ENCODE results near the gene SLC9A4. TPM values are rescaled to one million over a fixed set of nuclear protein-coding genes. Genes with fewer than 3 reads are reported as not detected.
A peak's percentile ranks its signal among the peaks of the same experiment; 100 is the strongest.

Gene SLC9A4
- total and polyA plus RNA-seq, 9 of the 15 experiments (the other 6 are each of a cell fraction or from before 2014, with no cell fraction given), result 0.04 to 0.15 (median 0.04) TPM; not detected in 5

GRCh38 chr2:102505290-102505689 lies 32.3 kb downstream of the SLC9A4 start:
- no peak overlapping the region for H3K9ac ChIP-seq (ENCODE audit: insufficient read depth in 1 of 2, low read depth in 2 of 2, low read length in 2 of 2)
- no peak overlapping the region for H3K4me3 ChIP-seq
- peaks cover 0 to 3% of the 10 kb centered on the region in 2 experiments; a peak in 1 of 5 replicates for H3K4me1 ChIP-seq (replicated peaks in 1 of 2; ENCODE audit: control insufficient read depth in 2 of 2, insufficient read depth in 2 of 2, low read length in 2 of 2)
- no peaks in the 10 kb centered on the region for H3K79me2 ChIP-seq (ENCODE audit: control insufficient read depth, insufficient read depth, low read length)
- no peak overlapping the region for H3K4me2 ChIP-seq (ENCODE audit: insufficient read depth, low read length)
- ATAC-seq, result no peak
- no peaks in the 10 kb centered on the region for H3K9me1 ChIP-seq (ENCODE audit: control insufficient read depth, insufficient read depth, low read length)
- H4K20me1 ChIP-seq (replicated peaks; ENCODE audit: control insufficient read depth, insufficient read depth, low read length), result no peaks in the 10 kb centered on the region
- TF ChIP-seq NEUROD1 (IDR thresholded peaks at IDR 0.05; ENCODE audit: borderline replicate concordance, low read depth, low read length, partially characterized antibody) (no peak), NFIC (IDR thresholded peaks at IDR 0.05) (peak; percentile 60; the same call in 1 of the 2 replicates)
- no peak for FAIRE-seq
- ChIA-PET POLR2A (no interaction called here), CTCF (ENCODE audit: low intra/inter-chr PET ratio) (no interaction called here)
- BruUV-seq (replicated peaks), result no TSS peak
- in situ Hi-C loops (cut with MboI) (no loop called here), intact Hi-C loops (cut with micrococcal nuclease) (no loop called here)
- peaks cover 5 to 16% of the 10 kb centered on the region in 2 experiments; a peak in 3 of 5 replicates for H3K27me3 ChIP-seq (ENCODE audit: control insufficient read depth in 2 of 2, insufficient read depth in 2 of 2, low read length in 2 of 2)
- no peak for DNase-seq (ENCODE audit: extremely low read depth in 1 of 4, low spot score in 3 of 4)
- H3K27ac ChIP-seq (ENCODE audit: extremely low read depth, low read depth, low read length), result no peak overlapping the region
- WGBS (ENCODE audit: insufficient coverage, low coverage, missing lambda C conversion rate), result 3% methylated on average over 10 of the region's 10 CpGs
- H3K36me3 ChIP-seq (ENCODE audit: control insufficient read depth, insufficient read depth, low read length), result no peaks in the 10 kb centered on the region
- H3K9me3 ChIP-seq (replicated peaks; ENCODE audit: control insufficient read depth, insufficient read depth, low read depth, low read length), result no peaks in the 10 kb centered on the region
- H2AFZ ChIP-seq (ENCODE audit: low read depth, low read length), result no peak overlapping the region

- Histone ChIP-seq H4K20me1 (replicated peaks; ENCODE audit: control insufficient read depth, insufficient read depth, low read length) (no peaks in the 10 kb centered on the region), H3K9me3 (replicated peaks; ENCODE audit: control insufficient read depth, insufficient read depth, low read depth, low read length) (no peaks in the 10 kb centered on the region), H3K36me3 (ENCODE audit: control insufficient read depth, insufficient read depth, low read length) (no peaks in the 10 kb centered on the region), H3K9ac (ENCODE audit: insufficient read depth in 1 of 2, low read depth in 2 of 2, low read length in 2 of 2) (no peak overlapping the region), H3K4me3 (no peak overlapping the region), H3K4me1 (replicated peaks in 1 of 2; ENCODE audit: control insufficient read depth in 2 of 2, insufficient read depth in 2 of 2, low read length in 2 of 2) (peaks cover 0 to 3% of the 10 kb centered on the region in 2 experiments; a peak in 1 of 5 replicates), H3K27ac (ENCODE audit: extremely low read depth, low read depth, low read length) (no peak overlapping the region), H3K27me3 (ENCODE audit: control insufficient read depth in 2 of 2, insufficient read depth in 2 of 2, low read length in 2 of 2) (peaks cover 3 to 9% of the 10 kb centered on the region in 2 experiments; a peak in 2 of 5 replicates), H3K9me1 (ENCODE audit: control insufficient read depth, insufficient read depth, low read length) (no peaks in the 10 kb centered on the region), H2AFZ (ENCODE audit: low read depth, low read length) (no peak overlapping the region), H3K4me2 (ENCODE audit: insufficient read depth, low read length) (no peak overlapping the region), H3K79me2 (ENCODE audit: control insufficient read depth, insufficient read depth, low read length) (no peaks in the 10 kb centered on the region)
- in situ Hi-C loops (cut with MboI) (no loop called here), intact Hi-C loops (cut with micrococcal nuclease) (no loop called here)
- DNase-seq (ENCODE audit: extremely low read depth in 1 of 4, low spot score in 3 of 4), result no peak
- TF ChIP-seq RBFOX2 (IDR thresholded peaks at IDR 0.05; ENCODE audit: low read depth, low read length) (no peak), CAMTA2 (CRISPR knock-in tag; conservative IDR thresholded peaks at IDR 0.05) (no peak), RBM17 (IDR thresholded peaks at IDR 0.05; ENCODE audit: borderline replicate concordance, low read depth, low read length) (no peak), ARID1B (IDR thresholded peaks at IDR 0.05) (no peak), KLF1 (tag; IDR thresholded peaks at IDR 0.05) (no peak), ATF6 (CRISPR knock-in tag; IDR thresholded peaks at IDR 0.05) (no peak), ZNF668 (CRISPR knock-in tag; IDR thresholded peaks at IDR 0.05) (no peak), PCBP1 (IDR thresholded peaks at IDR 0.05; ENCODE audit: low read depth, low read length, poor library complexity, severe bottlenecking) (no peak), SMAD3 (CRISPR knock-in tag; conservative IDR thresholded peaks at IDR 0.05) (no peak)
- FAIRE-seq, result no peak
- POLR2A ChIA-PET, result no interaction called here
- ATAC-seq, result no peak
- CTCF ChIA-PET (ENCODE audit: low intra/inter-chr PET ratio), result no interaction called here
- no TSS peak for BruUV-seq (replicated peaks)
- 0% methylated on average over 5 of the region's 5 CpGs for WGBS (ENCODE audit: insufficient coverage, low coverage, missing lambda C conversion rate)
These were observed 33.7 kb downstream of the SLC9A4 start for GRCh38 chr2:102506743-102507142.

Data from K562 (cell line).